GM12864 (cell line): ENCODE data around the gene KMT5C.

Source experiments
- DNase-seq: peaks from one replicate; pipeline ENCODE4 v3.0.0-alpha.2; 2011; ENCODE audit warnings: low read depth
- H3K4me3 ChIP-seq: 2 replicates; pipeline ENCODE4 v1.5.1; 2011; ENCODE audit warnings: mild to moderate bottlenecking, low read depth, low read length, control low read depth
- CTCF ChIP-seq: IDR thresholded peaks from 2 replicates; pipeline ENCODE4 v1.5.1; 2011; ENCODE audit warnings: low read depth, mild to moderate bottlenecking, moderate library complexity, low read length, control low read depth, inconsistent platforms; ENCODE audit errors: missing control alignments

Gene KMT5C

GRCh38 chr19:55376241-55376933 lies 36.7 kb downstream of the KMT5C start, which contains the start of gene TMEM190:
Gene TMEM190, plus strand, starts transcription at chr19:55376826. Its CDS starts 28 bp downstream, at chr19:55376854.
- no peak for DNase-seq
- TF ChIP-seq CTCF, result no peak
- no peak within 1 kb of the TSS for H3K4me3 ChIP-seq

GRCh38 chr19:55377356-55378131 lies 37.9 kb downstream of the KMT5C start:
- TF ChIP-seq CTCF, result no peak
- H3K4me3 ChIP-seq, result no peak overlapping the region
- no peak for DNase-seq

- H3K4me3 ChIP-seq, result no peak overlapping the region
- no peak for DNase-seq
- no peak for TF ChIP-seq CTCF
Observed at GRCh38 chr19:55379174-55379573, 39.5 kb downstream of the KMT5C start.

- TF ChIP-seq CTCF, result no peak
- no peak for DNase-seq
- no peak overlapping the region for H3K4me3 ChIP-seq
Observed at GRCh38 chr19:55382013-55382412, 42.3 kb downstream of the KMT5C start.

- H3K4me3 ChIP-seq, result peak overlapping the region; percentile 67; the same call in 1 of the 2 replicates
- no peak for TF ChIP-seq CTCF
- DNase-seq, result no peak
Observed at GRCh38 chr19:55382522-55383054, 42.9 kb downstream of the KMT5C start.

- peak overlapping the region; percentile 67 for H3K4me3 ChIP-seq
- TF ChIP-seq CTCF, result peak; percentile 16
- no peak for DNase-seq
Observed at GRCh38 chr19:55383279-55384130, 43.8 kb downstream of the KMT5C start.
